Testis (tissue), 2 donors: ENCODE results near the gene EYS.

Source experiments
- POLR2A ChIP-seq: fragments of 450-650 bp; IDR thresholded peaks from one replicate; pipeline ENCODE4 v1.6.1; 2017; ENCODE audit warnings: antibody characterized with exemption, mild to moderate bottlenecking, moderate library complexity
- TF ChIP-seq, protein P1 (sequence below), 3 experiments: fragments of 450-650 bp in 2 of 3; fragments of 200-600 bp in 1 of 3; sonication (generic) in 1 of 3; IDR thresholded peaks; one replicate each; pipeline ENCODE4 v1.5.1; 2016 to 2019; ENCODE audit warnings: antibody characterized with exemption in 3 of 3, mild to moderate bottlenecking in 2 of 3, moderate library complexity in 1 of 3

DNA sequence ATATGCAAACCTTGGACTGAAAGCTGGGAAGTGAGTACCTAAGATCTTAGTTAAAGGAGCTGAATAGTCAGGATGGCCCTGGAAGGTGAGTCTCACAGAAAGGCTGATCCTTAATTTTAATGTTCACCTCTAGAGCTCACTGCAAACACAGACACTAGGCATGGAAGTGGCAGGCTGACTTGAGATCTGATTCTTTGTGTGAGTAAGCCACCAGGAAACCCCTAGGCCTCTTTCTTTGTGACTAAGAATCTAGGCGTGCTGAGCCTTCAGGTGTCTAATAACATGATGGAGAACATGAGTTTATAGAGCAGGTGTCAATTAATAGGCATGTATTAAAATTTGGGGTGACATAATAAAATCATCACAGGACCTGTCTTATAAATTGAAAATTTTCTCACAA lies 642.2 kb downstream of the EYS start:
- TF ChIP-seq, protein P1, sequence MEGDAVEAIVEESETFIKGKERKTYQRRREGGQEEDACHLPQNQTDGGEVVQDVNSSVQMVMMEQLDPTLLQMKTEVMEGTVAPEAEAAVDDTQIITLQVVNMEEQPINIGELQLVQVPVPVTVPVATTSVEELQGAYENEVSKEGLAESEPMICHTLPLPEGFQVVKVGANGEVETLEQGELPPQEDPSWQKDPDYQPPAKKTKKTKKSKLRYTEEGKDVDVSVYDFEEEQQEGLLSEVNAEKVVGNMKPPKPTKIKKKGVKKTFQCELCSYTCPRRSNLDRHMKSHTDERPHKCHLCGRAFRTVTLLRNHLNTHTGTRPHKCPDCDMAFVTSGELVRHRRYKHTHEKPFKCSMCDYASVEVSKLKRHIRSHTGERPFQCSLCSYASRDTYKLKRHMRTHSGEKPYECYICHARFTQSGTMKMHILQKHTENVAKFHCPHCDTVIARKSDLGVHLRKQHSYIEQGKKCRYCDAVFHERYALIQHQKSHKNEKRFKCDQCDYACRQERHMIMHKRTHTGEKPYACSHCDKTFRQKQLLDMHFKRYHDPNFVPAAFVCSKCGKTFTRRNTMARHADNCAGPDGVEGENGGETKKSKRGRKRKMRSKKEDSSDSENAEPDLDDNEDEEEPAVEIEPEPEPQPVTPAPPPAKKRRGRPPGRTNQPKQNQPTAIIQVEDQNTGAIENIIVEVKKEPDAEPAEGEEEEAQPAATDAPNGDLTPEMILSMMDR (IDR thresholded peaks at IDR 0.05): no peak
- no peak for TF ChIP-seq POLR2A
